BLaER1 (cell line): ENCODE data around the gene CDH13.

Experiments used
- H3K27ac ChIP-seq: shearing (Covaris generic); formaldehyde crosslinking; 2 replicates; pipeline ENCODE4 v1.8.1; 2022
- H3K27me3 ChIP-seq: shearing (Covaris generic); formaldehyde crosslinking; 2 replicates; pipeline ENCODE4 v1.8.1; 2022
- H3K36me3 ChIP-seq: shearing (Covaris generic); formaldehyde crosslinking; 2 replicates; pipeline ENCODE4 v1.8.1; 2022
- H3K4me1 ChIP-seq: shearing (Covaris generic); formaldehyde crosslinking; 2 replicates; pipeline ENCODE4 v1.8.1; 2022
- H3K4me2 ChIP-seq: shearing (Covaris generic); formaldehyde crosslinking; 2 replicates; pipeline ENCODE4 v1.8.1; 2022
- H3K4me3 ChIP-seq: shearing (Covaris generic); formaldehyde crosslinking; 2 replicates; pipeline ENCODE4 v1.8.1; 2022
- H3K9ac ChIP-seq: shearing (Covaris generic); formaldehyde crosslinking; 2 replicates; pipeline ENCODE4 v1.8.1; 2022
- H3K9me3 ChIP-seq: shearing (Covaris generic); formaldehyde crosslinking; 2 replicates; pipeline ENCODE4 v1.8.1; 2022
- H4K20me1 ChIP-seq: shearing (Covaris generic); formaldehyde crosslinking; 2 replicates; pipeline ENCODE4 v1.8.1; 2022
- Cebpa-rat ChIP-seq: shearing (Covaris generic); IDR thresholded peaks from 2 replicates; pipeline ENCODE4 v1.8.1; 2022

The CDH13 gene

DNA sequence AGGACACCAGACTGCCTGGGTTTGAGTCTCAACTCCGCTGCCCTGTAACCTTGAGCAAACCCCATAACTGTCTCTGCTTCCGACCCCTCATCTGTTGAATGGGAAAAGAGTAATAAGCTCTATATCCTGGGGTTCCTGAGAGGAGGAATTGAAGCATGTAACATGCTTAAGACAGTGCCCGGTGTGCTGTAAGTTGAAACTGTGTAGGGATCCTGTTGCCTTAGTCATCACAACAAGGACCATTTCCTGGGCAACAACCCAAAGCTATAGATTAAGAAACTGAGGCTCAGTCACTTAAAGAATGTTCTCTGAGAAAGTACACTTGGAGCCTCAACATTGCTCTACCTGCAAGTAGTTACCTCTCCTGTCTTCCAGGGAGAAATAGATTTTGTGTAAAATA is 23.0 kb downstream of the CDH13 start:
- H4K20me1 ChIP-seq: no peaks in the 10 kb centered on the region
- H3K4me3 ChIP-seq: no peak overlapping the region
- H3K27me3 ChIP-seq: no peaks in the 10 kb centered on the region
- no peak overlapping the region for H3K4me2 ChIP-seq
- TF ChIP-seq Cebpa-rat: no peak
- H3K9ac ChIP-seq: no peak overlapping the region
- no peaks in the 10 kb centered on the region for H3K9me3 ChIP-seq
- no peaks in the 10 kb centered on the region for H3K36me3 ChIP-seq
- H3K27ac ChIP-seq: no peak overlapping the region
- peaks cover 33% of the 10 kb centered on the region for H3K4me1 ChIP-seq

DNA sequence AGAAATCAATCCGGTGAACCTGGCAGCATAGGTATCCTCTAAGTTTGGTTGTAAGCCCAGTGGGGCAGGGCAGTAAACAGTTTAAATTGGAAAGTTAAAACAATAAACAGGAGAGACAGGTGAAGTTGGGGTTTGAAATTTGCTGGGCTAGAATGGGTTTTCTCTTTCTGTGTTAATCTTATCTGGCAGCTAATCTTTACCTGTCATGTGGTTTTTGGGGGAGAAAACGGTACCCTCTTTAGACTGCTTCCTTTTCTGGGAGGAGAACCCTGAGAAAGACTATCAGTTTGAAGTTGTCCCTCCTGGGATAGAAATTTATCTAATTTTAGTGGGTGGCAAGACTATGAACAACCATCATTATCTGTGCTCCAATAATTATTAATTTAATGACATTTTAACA is 24.0 kb downstream of the CDH13 start:
- peaks cover 43% of the 10 kb centered on the region for H3K4me1 ChIP-seq
- no peak overlapping the region for H3K4me2 ChIP-seq
- no peaks in the 10 kb centered on the region for H3K27me3 ChIP-seq
- no peaks in the 10 kb centered on the region for H3K9me3 ChIP-seq
- H3K4me3 ChIP-seq: no peak overlapping the region
- no peak overlapping the region for H3K9ac ChIP-seq
- H4K20me1 ChIP-seq: no peaks in the 10 kb centered on the region
- TF ChIP-seq Cebpa-rat: no peak
- no peaks in the 10 kb centered on the region for H3K36me3 ChIP-seq
- H3K27ac ChIP-seq: no peak overlapping the region

DNA sequence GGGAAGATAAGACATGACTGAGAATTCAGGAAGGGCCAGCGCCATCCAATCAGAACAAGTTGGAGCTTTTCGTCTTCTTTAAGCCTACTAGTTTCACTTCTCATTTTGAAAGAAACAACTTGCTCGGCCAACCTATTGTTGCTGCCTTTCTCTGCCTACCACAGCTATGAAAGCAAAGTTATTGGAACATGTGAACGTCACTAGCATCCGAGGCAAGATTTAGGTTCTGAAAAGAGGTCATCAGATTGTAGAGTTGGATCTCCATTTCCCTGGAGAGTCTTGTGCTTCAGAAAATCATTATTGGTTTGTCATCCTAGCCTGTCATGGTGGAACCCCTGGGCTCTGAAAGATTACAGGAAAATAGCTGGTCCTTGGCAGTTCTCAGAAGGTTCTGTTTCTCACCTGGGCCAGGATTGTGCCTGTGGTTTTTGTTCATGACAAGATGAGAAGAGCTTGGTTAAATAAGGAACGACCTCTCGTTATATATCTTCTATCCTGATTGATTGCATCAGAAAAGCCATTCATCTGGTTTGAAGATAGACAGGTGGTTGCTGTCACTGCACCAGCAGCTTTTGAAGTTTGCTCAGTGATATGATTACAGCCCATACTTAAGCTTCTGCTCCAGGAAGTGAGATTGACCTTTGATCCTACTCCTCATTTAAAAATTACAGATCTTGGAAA is 25.3 kb downstream of the CDH13 start:
- peaks cover 43% of the 10 kb centered on the region for H3K4me1 ChIP-seq
- H3K4me2 ChIP-seq: peak overlapping the region; percentile 74

DNA sequence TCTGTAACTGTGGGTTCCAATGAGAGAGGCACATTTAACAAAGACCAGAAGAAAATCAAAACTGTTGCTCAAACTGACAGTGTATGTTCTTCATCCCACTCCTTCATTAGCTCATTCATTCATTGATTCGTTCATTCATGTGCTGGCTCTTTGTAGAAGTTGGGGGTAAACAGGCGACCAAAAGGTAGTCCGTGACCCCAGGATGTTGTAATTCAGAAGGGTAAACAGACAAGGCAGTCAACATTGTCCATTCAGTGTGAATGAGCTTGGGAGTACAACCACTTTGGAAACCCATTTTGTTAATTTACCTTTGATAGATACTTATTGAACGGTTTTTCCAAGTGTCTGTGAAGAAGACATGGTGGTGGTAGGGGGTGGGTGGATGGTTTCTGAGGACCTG is 26.1 kb downstream of the CDH13 start:
- Histone ChIP-seq H4K20me1 (no peaks in the 10 kb centered on the region), H3K9ac (no peak overlapping the region), H3K27ac (no peak overlapping the region), H3K9me3 (no peaks in the 10 kb centered on the region), H3K36me3 (no peaks in the 10 kb centered on the region), H3K4me3 (no peak overlapping the region), H3K27me3 (no peaks in the 10 kb centered on the region), H3K4me1 (peaks cover 43% of the 10 kb centered on the region), H3K4me2 (peak overlapping the region; percentile 74)
- TF ChIP-seq Cebpa-rat: no peak

More for the DNA sequence above, 25.3 kb downstream of the CDH13 start:
- TF ChIP-seq Cebpa-rat: no peak
- Histone ChIP-seq H4K20me1 (no peaks in the 10 kb centered on the region), H3K9ac (no peak overlapping the region), H3K9me3 (no peaks in the 10 kb centered on the region), H3K27ac (no peak overlapping the region; the same call in 1 of the 2 replicates), H3K27me3 (no peaks in the 10 kb centered on the region), H3K4me3 (no peak overlapping the region), H3K36me3 (no peaks in the 10 kb centered on the region)

DNA sequence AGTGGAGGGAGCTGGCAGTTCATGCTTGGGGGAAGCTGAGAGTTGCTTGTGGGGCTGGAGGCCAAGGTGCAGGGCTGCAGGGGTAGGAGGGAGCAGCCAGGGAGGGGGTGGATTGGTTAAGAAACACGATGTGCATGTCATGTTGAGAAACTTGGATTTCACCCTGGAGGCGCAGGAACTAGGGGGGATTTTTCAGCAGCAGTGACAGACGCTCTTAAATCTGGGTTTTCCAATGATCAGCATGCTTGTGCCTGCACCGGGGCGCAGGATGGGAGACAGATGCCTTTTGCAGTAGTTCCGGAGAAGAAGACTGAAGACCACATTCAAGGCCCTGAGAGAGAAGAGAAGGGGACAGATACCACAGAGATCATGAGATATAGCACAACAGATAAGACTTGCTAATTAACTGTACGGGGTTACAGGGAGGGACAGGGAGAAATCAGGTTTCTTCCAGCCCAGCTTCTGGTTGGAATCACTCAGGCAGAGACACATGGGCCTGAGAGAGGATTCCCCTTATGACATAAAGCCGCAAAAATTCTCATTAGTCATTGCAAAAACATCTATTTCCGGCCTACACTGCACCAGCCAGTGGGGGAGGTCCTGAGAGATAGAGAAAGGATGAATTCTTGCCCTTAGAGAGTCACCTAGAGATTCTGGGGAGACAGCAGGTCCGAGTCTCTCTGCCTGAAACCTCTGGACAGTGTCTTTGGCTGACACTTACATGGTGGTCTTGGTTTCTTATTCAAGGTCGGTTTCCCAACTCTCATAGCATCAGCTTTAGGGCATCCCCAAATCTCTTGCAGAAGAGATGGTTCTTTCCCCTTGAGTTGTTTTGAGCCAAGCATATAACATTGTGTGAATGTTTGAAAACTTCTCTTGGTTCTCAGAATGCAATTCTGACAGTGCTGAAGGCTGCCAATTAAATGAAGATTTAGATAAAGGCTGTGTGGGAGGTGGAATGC is 27.1 kb downstream of the CDH13 start:
- Histone ChIP-seq H3K4me2 (peak overlapping the region; percentile 74), H3K4me3 (no peak overlapping the region), H3K9ac (peak overlapping the region; percentile 36; the same call in 1 of the 2 replicates)

DNA sequence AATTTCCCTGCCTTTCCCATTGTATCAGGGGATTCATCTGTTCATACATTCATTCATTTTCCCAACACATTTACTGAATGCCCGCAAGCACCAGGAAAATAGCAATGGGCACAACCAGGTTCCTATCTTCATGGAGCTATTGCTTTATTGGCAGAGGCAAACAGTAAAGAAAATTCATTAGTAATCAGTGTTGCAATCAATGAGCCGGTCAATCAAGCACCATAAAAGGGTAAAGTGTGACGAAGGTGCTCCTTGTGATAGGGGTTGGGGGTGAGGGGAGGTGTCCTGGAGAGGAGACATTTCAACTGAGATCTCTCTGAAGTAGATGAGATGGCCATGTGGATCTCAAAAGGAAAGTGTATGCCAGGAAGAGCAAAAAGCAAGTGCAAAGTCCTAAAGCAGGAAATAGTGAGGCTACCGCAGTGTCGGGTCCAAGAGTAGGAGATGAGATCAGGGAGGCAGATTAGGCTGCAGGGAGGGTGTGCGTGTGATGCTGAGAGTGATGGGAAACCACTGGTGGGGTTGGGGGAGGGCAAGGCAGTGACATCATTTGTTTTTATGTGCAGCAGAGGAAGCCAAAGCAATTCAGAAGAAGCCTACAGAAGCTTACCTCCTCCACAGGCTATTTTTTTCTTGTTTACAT is 28.4 kb downstream of the CDH13 start:
- Histone ChIP-seq H3K4me1 (peaks cover 43% of the 10 kb centered on the region), H3K27me3 (no peaks in the 10 kb centered on the region), H3K27ac (no peak overlapping the region), H4K20me1 (no peaks in the 10 kb centered on the region), H3K4me2 (peak overlapping the region; percentile 2; the same call in 1 of the 2 replicates), H3K9ac (no peak overlapping the region), H3K9me3 (no peaks in the 10 kb centered on the region), H3K36me3 (no peaks in the 10 kb centered on the region), H3K4me3 (no peak overlapping the region)
- TF ChIP-seq Cebpa-rat: no peak

More for the DNA sequence above, 27.1 kb downstream of the CDH13 start:
- peaks cover 43% of the 10 kb centered on the region for H3K4me1 ChIP-seq
- H4K20me1 ChIP-seq: no peaks in the 10 kb centered on the region
- no peaks in the 10 kb centered on the region for H3K27me3 ChIP-seq
- TF ChIP-seq Cebpa-rat: no peak
- H3K9me3 ChIP-seq: no peaks in the 10 kb centered on the region
- no peak overlapping the region for H3K27ac ChIP-seq
- H3K36me3 ChIP-seq: no peaks in the 10 kb centered on the region

DNA sequence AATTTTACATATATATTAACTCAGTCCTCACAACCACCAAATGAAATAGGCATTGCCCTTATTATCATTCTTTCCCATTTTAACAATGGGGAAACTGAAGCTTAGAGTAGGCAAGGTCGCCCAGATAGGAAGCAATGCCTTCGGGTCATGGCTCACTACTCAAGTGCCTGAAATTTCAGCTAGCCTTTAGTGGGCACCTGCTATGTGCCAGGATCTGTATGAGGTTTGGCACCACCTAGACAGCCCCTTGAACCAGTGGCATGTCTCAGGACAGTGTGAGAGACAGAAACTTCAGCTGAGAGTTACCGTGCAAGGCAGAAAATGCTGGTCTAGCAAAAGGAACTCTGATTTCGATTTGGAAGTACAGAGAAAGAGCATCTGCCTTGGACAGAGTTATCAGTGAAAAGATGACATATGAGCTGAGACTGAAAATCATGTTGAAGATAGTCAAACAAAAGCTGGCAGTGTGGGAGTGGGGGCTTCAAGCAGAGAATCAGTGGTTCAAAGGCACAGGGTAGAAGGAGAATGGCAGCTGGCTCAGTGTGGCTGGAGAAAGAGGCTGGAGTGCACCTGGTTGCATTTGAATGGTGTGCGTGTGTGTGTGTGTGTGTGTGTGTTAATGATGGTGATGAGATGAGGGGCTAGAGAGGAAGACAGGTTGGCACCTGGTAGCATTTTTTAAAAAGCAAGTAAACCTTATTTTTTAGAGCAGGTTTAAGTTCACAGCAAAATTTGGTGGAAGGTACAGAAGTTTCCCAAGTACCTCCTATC is 29.1 kb downstream of the CDH13 start:
- no peak overlapping the region for H3K27ac ChIP-seq
- H3K4me1 ChIP-seq: peaks cover 43% of the 10 kb centered on the region
- no peak overlapping the region for H3K9ac ChIP-seq
- no peaks in the 10 kb centered on the region for H3K9me3 ChIP-seq
- no peak for TF ChIP-seq Cebpa-rat
- no peaks in the 10 kb centered on the region for H3K27me3 ChIP-seq
- H4K20me1 ChIP-seq: no peaks in the 10 kb centered on the region
- no peaks in the 10 kb centered on the region for H3K36me3 ChIP-seq
- 0 out of 2 replicates have a peak overlapping the region, but pooled peaks have one; percentile 2 for H3K4me2 ChIP-seq
- no peak overlapping the region for H3K4me3 ChIP-seq

DNA sequence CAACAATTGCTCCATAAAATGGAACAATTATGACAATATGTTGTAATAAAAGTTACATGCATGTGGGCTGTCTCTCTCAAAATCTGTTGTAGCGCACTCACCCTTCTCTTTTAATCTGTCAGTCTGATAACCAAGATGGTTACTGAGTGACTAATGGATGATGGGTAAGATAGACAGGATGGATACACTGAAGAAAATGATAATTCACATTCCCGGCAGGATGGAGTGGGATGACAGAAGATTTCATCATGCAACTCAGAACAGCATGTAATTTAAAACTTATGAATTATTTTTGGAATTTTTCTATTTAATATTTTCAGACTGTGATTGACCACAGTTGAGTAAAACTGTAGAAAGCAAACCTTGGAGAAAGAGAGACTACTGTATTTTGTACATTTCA is 30.5 kb downstream of the CDH13 start:
- Histone ChIP-seq H3K36me3 (no peaks in the 10 kb centered on the region), H3K4me2 (no peak overlapping the region), H3K27me3 (no peaks in the 10 kb centered on the region), H3K9me3 (no peaks in the 10 kb centered on the region), H3K9ac (no peak overlapping the region), H4K20me1 (no peaks in the 10 kb centered on the region), H3K4me3 (no peak overlapping the region), H3K27ac (no peak overlapping the region), H3K4me1 (peaks cover 33% of the 10 kb centered on the region)
- no peak for TF ChIP-seq Cebpa-rat

DNA sequence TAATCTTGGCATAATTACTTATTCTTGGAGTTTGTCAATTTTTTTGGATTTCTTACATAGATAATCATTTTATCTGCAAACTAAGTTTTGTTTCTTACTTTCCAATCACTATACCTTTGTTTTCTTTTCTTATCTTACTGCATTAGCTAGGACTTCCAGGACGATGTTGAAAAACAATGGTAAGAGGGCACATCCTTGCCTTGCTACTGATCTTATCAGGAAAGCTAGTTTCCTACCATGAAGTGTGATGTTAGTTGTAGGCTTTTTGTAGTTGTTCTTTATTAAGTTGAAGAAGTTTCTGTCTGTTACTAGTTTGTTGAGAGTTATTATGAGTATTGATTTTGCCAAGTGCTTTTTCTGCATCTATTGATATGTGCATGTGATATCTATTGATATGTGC is 31.0 kb downstream of the CDH13 start:
- Histone ChIP-seq H3K36me3 (no peaks in the 10 kb centered on the region), H3K27ac (no peak overlapping the region), H3K4me3 (no peak overlapping the region), H3K9ac (no peak overlapping the region), H3K4me2 (no peak overlapping the region), H4K20me1 (no peaks in the 10 kb centered on the region), H3K9me3 (no peaks in the 10 kb centered on the region), H3K4me1 (peaks cover 28% of the 10 kb centered on the region), H3K27me3 (no peaks in the 10 kb centered on the region)
- no peak for TF ChIP-seq Cebpa-rat
